GM18499 (cell line): ENCODE results near the gene FAT1.

Experiments used
- ATAC-seq: cut with Tn5 transposase; IDR thresholded peaks from one replicate; pipeline ENCODE4 v1.9.1; 2021; ENCODE audit warnings: moderate number of reproducible peaks; ENCODE audit not compliant: insufficient read depth, unreplicated experiment

FAT1 gene

DNA sequence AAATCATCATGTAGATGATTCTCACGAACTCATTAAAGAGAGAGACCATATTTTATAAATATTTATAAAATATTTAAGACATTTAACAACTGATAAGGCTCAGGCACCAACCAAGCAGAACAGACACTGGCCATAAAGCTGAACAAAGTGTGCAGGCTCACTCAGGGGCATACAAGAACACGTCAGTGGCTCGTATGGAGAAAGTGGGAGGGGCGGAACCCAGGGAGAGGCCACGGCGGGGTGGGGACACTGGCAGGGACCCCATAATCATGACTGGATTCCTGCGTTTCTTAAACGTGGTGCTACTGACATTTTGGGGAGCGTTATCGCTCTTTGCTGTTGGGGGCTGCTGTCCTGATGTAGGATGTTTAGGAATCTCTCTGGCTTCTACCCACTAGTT is 31.3 kb upstream of the FAT1 start:
- no peak for ATAC-seq

DNA sequence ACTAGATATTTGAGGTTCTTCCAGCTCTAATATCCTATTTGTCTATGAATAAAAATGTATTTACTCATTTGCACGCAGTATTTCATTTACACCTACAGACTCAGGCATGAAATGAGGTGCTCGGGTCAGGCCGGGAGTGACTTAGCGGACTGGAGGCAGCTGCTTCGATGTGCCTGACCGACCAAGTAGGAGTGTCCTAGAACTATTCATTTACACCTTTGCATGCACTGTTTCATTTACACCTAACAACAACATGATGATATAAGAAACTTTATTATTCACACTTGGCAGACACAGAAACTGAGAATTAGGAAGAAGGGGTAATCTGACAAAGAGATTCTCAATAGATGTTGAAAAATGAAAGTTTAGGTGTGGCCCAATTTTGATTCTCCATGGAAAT is 28.7 kb upstream of the FAT1 start:
- no peak for ATAC-seq

DNA sequence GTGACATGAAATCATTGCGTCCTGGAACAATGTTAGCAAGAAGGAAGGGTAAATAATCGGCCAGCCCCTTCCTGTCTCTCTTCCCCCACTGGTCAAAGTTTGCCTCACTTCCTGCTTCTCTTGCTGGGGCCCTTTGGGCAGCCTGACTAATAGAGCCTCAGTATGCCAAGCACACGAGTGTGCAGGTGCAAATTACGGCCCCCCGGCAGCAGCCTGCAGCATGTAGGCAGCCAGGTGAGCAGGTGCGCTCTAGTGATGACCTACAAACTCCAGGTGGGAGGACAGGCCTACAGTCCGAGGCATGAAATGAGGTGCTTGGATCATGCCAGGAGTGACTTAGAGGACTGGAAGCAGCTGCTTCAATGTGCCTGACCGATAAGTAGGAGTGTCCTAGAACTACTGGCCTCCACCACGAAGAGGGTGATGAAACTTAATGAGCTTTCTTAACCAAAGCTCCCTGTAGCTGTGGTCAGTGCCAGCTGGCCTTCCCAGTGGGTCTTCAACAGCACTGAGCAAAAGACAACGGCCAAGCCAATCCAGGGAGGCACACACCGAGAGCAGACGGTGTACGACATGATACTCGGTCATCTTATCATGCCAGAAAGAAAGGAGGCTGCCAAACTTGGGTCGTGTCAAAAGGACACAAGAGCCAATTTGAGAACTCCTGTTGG is 26.1 kb upstream of the FAT1 start:
- no peak for ATAC-seq

DNA sequence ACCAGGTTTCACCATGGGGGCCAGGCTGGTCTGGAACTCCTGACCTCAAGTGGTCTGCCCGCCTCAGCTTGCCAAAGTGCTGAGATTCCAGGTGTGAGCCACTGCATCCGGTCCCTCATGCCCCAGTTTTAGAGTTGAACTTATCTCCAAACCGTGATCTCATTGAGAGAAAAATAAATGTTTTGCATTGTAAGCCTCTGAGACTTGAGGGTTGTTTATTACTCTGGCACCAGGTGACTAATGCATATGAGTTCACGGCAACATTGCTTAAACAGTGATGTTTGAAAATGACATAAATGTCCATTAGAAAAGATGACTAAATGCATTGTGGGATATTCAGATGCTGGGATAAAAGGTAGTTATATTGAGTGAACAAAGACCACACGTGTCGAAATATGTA is 22.9 kb upstream of the FAT1 start:
- no peak for ATAC-seq

DNA sequence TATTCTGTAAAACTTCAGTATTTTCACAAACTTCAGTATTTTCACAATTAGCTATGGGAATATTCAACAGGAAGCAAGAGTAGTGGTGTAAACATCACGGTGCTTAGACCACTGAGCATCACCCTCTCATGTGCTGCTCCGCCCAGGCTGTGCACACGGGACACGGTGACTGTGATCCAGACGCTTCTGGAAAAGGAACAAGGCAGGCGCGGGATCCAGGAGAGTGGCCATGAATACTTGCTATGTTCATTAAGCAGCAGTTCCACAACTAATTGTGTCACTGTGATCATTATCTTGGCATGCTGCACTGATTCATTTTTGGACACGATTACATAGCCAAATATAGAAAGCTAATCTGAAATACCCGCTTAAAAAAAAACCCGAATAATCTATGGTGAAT is 19.6 kb upstream of the FAT1 start:
- ATAC-seq, result no peak

DNA sequence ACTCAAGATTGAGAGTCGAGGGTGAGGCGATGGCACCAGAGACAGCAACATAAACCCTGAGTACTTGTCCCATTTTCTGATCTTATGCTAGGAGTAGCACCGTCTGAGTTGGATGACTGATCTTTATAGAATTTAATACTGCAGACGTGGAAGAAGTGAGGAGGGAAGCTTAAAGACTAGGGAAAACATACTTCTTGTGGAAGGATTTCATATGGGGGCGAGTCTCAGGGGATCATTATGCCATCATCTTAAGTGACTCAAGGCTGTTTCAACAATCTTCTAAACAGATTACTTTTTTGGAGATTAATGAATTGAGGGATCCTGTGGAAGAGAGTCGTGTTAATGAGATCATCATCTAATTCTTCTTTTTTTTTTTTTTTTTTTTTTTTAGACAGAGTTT is 17.2 kb upstream of the FAT1 start:
- no peak for ATAC-seq

DNA sequence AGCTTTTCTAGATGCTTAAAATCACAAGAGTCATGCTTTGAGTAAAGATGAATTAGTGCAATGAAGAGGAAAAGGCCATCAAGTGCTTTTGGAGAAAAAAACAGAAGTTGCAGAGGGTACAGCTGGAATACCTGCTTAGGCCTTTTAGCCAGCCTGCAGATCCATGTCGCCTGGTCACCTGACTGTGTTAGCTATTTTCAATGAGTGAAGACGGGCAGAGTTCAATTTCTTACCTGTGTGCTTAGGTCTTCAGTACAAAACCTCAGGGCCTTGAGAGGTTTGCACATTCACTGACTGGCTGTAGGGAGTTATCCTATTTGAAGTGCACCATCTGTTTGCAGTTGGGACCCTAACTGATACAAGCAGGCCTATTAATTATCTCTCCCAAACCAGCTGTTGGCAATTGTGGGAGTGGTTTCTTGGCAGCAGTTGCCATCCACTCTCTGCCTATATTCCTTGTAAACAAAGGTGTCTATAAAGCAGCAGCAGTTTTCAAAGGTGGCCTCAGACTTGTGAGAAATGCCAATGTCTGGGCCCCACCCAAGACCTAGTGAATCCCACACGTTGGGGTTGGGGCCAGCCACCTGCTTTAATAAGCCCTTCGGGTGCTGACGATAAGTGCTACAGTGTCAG is 16.3 kb upstream of the FAT1 start:
- ATAC-seq, result no peak

DNA sequence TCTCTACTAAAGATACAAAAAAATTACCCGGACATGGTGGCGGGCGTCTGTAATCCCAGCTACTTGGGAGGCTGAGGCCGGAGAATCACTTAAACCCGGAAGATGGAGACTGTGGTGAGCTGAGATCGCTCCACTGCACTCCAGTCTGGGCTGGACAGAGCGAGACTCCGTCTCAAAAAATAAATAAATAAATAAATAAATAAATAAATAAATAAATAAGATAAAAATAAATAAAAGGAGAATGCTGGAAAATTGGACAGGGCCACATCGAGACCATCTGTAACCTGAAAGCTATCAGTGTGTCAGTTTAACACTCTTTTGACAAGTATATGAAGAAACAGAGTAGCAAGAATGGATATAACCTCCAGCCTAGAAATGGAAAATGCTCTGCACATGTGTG is 15.7 kb upstream of the FAT1 start:
- no peak for ATAC-seq

DNA sequence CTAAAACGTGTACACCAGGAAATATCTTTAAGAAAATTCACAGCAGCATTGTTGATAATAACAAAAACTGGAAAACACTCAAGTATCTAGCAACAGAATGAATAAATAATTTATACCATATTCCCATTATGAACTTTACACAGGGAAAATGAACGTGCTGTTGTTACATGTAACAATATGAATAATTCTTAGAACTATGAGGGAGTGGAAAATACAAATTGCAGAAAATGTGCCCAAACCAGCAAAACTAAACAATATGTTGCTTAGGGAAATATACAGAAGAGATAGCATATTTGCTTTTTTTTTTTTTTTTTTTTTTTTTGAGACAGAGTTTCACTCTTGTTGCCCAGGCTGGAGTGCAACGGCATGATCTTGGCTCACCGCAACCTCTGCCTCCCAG is 14.8 kb upstream of the FAT1 start:
- ATAC-seq, result no peak

DNA sequence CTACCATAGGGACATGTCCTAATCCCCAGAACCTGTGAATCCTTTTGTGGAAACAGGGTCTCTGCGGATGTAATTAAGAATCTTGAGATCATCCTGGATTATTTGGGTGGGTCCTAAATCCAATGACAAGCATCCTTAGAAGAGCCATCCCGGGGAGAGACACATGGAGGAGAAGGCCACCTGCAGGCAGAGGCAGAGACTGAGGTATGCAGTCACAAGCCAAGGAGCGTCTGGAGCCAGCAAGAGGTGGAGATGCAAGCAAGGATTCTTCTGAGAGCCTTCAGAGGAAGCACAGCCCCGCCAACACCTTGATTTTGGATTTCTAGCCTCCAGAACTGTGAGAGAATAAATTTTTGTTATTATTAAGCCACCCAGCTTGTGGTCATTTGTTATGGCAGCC is 13.8 kb upstream of the FAT1 start:
- ATAC-seq, result no peak

DNA sequence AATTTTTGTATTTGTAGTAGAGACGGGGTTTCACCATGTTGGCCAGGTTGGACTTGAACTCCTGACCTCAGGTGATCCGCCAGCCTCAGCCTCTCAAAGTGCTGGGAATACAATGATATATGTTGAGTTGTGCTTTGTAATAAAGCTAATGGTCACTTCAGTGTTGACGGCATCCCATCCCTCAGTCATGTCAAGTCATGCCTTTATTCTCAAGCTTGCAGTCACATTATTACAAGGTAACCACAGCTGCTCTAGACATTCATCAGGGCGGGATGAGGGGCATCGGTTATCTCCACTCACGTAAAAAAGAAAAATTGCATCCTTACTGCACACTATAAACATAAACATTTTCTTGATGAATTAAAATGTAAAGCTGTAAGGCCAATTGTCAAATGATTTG is 12.8 kb upstream of the FAT1 start:
- no peak for ATAC-seq

DNA sequence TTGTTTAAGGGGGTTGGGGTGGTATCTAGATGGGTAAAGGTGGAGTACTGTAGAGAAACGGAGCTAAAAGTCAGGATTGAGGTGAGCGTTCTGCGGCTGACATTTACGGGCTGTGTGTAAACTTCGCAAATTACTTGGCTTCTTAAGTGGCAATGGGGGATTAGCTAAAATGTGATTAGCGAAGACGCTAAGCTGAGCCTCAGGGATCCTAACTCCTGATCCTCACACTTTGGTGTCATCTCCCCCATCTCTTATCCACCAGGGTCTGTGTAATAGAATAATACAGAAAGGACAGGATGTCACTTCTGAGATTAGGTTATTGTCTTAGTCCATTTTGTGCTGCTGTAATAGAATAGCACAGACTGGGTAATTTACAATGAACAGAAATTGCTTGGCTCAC is 10.6 kb upstream of the FAT1 start:
- no peak for ATAC-seq

DNA sequence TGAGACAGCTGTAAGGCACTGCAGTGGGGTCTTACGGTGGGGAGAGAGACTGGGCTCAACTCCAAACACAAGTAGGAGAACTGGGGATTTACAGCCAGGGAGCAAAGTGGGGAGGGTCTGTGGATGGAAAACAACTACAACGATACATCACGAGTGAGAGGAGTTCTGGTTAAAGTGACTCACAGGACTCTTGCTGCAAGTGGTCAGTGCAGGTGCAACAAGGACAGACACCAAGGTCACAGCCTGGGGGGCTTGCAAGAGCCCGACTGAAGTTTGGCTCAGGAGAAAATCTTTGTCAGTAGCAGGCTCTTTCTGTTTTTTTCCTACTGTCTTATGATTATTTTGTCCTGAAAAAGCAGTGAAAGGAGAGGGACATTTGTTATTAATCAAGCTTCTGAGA is 10.1 kb upstream of the FAT1 start:
- ATAC-seq, result no peak

DNA sequence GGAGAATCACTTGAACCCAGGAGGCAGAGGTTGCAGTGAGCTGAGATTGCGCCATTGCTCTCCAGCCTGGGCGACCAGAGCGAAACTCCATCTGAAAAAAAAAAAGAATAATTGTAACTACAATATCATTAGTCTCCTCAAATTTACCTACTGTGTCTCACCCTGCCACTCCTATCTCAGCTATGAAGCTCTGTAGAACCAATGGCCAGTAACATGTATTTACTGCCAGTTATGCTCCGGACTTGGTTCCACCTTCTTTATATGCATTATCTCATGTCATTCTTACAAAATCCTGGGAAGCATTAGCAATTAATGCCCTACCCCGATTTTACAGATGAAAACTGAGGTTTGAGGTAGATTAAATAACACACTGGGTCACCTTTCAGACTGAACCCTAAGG is 7.0 kb upstream of the FAT1 start:
- ATAC-seq, result no peak

DNA sequence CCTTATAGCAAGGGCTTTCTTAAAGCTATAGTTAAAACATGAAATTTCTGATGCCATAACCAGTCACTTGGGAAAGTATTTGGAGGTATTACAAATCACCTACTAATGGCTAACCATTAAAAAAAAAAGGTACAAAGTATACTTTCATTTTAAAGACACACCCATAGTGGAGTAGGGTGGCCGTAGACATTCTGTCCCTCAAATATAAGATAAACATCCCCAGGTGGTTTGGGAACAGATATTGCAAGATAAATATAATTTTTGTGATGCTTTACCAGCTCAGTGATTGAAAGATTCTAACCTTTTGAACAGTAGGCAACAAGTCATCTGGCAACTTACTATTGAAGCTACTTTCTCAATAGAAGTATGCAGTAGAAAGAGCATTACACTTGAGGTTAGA is 6.2 kb upstream of the FAT1 start:
- ATAC-seq, result no peak

DNA sequence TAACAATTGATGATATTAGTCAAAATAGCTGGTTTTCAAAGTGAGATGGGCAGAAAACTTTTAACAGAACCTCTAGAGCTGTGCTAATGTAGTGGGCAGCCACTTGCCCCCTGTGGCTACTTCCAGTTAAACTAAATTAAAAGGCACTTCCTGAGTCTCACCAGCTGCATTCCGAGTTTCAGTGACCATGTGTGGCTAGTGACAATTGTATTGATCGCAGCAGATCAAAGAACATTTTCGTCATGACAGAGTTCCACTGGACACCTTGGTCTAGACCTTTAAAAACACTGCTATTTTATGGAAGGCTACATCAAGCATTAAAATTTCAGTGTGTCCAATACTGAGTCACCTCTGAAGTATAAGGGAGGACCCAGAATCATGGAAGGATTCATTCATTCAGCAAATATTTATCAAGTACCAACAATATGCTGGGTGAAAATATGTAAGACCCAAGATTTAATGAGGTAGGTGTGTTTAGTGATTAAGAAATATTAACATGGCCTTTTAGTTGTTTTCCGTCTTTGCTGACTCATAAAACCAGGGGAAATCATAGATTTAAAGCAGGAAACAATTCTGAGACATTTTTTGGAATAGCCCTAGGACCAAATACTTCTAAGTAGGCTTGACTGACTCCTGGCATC is 5.1 kb upstream of the FAT1 start:
- no peak for ATAC-seq

DNA sequence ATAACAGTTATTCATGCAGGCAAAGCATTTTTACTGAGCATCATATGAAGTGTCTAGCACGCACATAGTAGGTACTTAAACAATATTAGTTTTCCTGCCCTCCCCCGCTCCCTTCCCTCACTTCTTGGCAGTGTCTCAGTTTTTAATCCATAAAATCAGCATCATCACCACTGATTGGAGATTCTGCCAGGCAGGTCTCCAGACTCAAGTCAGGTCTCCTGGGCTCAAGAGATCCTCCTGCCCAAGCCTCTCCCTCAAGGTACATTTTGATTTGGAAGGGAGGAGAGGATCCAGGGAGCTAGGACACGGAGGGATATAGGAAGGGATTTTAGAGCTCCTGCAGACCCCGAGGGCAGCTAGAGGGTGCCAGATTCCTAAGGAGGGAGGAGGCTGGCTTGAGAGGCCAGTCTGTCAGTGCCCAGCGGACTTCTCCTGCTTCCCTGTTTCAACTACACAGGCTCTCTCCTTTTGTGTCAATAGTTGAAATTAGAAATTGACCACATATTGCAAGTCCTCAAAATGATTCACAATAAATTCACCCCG is 4.4 kb upstream of the FAT1 start:
- no peak for ATAC-seq

DNA sequence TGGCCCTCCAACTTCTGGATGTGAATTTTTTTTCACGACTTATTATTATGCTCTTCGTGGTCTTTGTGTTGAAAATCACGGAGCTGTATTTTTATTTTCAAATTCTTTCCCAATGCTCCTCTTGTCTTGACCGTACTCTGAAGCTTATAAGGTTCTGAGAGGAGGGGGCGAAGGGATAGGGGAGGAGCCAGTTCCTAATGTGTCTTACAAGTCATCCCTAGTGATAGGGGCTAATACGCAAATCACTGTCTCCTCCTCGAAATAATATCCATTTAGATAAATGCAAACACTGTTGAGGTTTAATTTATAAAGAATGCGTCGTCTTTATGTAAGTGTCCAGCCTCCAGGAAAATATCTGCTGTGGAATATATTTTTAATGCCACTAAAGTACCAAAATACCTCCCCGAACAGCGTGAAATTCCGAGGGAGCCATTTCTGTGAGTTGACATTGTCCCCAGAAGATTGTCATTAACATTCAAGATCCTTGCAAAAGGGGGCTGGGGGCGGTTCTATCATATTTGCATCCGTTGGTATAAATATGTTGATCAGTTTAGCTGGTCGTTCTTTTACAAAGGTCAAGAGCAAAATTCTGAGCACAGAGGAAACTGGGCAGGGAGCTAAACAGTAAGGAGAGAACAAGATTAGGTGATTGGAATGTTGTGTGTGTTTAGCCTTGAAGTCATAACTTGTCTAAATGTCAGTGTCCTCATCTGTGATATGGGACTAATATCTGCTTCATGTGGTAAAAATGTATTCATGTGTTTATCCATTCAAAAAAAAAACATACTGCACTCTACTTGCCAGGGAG is 3.7 kb upstream of the FAT1 start:
- ATAC-seq, result no peak

DNA sequence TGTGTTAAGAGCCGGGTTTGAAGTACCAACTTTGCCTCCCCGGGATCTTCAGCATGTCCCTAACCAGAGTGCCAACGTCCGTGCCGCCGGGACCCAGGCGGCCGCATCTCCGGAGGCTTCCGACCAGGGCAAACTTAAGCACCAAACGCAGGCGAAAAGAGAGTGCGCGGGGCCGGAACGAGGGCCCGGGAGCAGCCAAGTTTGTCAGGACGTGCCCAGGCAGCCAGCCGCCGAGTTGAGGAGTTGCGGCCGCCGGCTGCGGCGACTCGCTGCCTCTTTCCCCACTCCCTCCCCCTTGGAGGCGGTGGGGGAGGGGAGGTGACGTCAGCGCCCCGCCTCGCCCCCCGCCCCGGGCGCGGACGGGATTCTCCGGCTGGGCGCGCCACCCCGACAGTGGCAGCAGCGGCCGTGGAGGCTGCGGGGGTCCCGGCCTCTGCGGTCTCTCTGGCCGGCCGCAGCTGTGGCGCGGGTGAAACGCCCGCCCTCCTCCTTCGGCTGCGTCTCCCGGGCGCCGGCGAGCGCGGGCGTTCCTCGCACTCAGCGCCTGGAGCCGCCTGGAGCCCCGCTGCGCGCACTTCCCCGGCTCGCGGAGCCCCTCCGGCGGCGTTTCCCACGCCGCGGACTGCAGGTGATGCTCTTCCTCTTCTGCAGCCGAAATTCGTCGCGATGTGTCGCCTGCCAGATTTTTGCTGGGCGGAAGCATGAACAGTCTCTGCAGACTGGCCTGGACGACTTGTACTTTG is 2.9 kb upstream of the FAT1 start:
- ATAC-seq, result no peak
